SH-SY5Y (cell line): ENCODE data around the gene PLA2G2F.

Experiments used
- GATA2 ChIP-seq: IDR thresholded peaks from 2 replicates; pipeline ENCODE4 v1.6.1; 2011; ENCODE audit warnings: mild to moderate bottlenecking, low read depth, low read length
- GATA3 ChIP-seq: IDR thresholded peaks from 2 replicates; pipeline ENCODE4 v1.6.1; 2011; ENCODE audit warnings: low read depth, mild to moderate bottlenecking, low read length, moderate library complexity

DNA sequence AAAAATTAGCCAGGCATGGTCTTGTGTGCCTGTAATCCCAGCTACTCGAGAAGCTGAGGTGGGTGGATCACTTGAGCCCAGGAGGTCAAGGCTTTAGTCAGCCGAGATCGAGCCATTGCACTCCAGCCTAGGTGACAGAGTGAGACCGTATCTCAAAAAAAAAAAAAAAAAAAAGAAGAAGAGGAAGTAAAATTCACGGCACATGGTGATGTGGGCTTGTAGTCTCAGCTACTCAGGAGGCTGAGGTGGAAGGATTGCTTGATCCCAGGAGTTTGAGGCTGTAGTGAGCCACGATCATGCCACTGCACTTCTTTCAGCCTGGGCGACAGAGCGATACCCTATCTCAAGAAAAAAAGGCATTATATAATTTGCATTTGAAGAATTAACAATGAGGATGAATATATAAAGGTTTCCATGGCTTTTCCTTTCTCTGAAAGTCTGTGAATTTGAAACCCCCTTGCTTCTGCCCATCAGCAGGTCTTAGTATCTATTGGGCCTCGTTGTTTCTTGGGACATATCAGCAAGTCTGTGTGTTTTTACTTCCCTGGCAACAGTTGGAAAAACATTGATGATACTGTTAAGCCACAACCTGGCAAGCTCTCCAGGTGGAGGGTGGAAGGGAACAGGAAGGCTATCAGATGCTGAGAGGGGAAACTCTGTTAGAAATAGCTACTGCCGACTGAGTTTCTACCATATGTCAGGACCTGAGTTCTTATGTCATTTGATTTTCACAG is 15.2 kb upstream of the PLA2G2F start:
- no peak for TF ChIP-seq GATA3
- TF ChIP-seq GATA2, result no peak
